GM21515 (cell line): ENCODE data around the gene MCAM.

Experiments used
- ATAC-seq: cut with Tn5 transposase; IDR thresholded peaks from one replicate; pipeline ENCODE4 v1.9.1; 2021; ENCODE audit not compliant: unreplicated experiment

MCAM gene, protein sequence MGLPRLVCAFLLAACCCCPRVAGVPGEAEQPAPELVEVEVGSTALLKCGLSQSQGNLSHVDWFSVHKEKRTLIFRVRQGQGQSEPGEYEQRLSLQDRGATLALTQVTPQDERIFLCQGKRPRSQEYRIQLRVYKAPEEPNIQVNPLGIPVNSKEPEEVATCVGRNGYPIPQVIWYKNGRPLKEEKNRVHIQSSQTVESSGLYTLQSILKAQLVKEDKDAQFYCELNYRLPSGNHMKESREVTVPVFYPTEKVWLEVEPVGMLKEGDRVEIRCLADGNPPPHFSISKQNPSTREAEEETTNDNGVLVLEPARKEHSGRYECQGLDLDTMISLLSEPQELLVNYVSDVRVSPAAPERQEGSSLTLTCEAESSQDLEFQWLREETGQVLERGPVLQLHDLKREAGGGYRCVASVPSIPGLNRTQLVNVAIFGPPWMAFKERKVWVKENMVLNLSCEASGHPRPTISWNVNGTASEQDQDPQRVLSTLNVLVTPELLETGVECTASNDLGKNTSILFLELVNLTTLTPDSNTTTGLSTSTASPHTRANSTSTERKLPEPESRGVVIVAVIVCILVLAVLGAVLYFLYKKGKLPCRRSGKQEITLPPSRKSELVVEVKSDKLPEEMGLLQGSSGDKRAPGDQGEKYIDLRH

DNA sequence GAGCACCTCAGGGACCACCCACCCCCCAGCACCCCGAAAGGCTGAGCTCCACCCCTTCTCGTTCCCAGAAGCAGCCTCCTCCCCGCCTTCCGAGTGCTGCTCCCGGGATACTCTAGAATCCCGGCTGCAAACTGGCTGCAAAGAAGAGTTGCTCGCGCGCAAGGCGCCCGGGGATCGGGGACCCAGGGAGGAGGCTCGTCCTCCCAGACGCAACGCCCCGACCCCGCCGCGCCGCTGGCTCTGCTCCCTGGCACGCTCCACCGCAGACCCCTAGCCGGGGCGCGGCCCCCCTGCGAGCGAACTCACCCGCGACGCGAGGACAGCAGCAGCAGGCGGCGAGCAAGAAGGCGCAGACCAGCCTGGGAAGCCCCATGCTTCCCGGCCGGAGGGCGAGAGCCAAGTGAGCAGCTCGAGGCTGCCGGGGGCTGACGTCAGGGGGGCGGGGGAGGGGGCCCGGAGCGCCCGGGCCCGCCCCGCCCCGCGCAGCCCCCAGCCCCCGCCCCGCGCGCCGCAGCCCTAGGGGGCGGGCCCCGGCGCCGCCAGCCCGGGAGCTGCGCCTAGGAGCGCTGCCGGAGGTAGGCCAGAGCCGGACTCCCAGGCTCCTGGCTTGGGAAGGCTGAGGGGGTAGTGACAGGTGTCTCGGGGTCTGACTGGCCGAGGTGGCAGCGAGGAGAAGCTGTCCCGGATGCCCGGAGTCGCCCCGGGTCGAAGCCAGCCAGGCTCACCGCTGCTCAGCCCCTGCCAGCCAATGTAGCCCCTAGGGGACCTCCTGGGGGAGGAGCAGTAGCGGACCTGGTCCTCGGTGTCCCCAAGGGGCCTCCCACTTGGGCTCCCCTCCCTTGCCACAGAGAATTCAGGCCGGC lies at the start of gene MCAM:
MCAM (minus strand) TSS at position 402 of the 863 bp plus-strand sequence; CDS start at position 373, 29 bp downstream.
- ATAC-seq = no peak

DNA sequence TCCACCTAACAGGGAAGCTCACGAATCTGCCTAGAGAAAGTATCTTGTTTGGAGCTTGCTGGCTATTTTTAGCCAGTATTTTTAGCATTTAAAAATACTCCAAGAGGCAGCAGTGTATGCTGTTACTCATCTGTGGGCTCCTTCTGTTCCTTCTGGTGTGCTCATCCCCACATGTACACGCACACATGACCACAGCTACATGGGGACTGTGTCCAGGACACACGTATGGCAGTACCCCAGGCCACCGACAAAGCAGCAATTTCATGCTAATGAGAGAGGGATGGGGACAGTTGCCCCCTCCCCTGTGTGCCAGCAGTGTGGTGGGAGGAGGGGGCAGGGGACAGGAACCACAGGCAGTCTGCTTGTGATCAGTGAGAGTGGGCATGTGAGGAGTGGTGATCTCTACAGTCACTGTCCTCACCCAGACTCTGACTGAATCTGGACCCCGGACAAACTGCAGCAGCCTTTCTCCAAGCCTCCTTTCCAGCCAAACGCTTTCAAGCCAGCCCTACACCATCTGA lies 48.2 kb upstream of the MCAM start:
- no peak for ATAC-seq

DNA sequence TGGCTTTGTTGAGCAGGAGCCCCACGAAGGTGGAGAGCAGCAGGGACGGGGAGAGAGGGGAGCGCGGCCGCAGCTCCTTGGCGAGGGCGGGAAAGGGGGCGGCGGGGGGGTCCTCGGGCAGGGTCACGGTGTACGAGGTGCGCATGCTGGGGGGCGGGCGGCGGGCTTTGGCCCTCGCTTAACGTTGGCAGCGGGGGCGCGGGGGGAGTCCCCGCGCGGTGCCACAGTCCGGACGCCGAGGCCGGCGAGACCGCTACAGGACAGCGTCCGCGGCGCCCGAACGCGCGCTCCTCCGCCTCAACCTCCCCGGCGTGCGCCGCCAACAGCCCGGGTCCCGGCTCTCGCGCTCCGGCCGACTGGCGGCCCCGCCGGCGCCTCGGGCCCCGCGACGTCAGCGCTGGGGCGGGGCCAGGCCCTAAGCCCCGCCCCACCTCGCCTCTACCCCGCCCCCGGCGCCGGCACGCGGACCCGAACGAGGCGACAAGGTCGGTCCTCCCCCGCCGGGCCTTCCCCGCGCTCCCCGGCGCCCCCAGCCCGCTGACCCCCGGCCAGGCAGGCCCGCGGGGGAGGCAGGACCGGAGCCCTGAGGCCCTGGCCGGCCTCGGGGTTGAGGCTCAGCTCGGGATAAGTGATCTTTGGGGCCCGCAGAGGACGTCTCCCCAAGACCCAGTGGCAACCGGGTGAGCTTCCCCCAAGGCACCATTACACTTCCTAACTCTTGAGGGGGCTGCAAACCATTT lies 47.1 kb upstream of the MCAM start:
- peak; percentile 51 for ATAC-seq

DNA sequence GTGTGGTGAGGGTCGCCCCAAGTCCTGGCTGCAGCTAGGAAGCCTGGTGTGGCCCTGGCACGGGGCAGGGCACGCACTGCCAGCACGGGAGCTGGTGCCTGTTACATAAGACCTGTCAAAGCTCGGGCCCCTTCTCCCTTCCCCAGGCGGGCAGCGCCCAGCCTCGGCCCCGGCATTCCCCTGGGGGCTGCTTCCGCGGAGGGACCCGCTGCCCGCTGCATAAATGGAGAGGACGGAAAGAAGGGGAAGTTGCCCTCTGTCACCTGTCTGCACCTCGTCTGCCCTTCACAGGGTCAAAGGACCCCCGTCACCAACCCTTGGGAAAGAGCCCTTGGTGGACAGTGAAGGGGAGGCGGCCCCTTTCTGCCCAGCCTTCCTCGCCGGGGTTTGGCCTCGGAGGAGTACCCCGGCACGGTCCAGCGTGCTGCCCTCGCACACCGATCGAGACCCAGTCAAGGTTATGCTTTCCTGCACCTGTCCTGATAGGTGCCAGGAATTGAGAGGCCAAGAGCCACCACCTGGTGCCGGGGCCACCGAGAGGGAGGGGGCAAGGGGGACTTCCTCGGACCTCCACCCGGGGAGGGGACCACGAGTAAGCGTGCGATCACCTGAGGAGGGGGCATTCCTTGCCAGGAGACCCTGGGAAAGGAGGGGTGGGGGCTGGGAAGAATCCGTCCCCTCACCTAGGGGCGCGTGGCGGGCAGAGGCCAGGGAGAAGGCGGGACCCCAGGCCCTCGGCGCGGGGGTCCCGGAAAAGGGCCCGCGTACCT lies 46.3 kb upstream of the MCAM start:
- ATAC-seq = no peak

DNA sequence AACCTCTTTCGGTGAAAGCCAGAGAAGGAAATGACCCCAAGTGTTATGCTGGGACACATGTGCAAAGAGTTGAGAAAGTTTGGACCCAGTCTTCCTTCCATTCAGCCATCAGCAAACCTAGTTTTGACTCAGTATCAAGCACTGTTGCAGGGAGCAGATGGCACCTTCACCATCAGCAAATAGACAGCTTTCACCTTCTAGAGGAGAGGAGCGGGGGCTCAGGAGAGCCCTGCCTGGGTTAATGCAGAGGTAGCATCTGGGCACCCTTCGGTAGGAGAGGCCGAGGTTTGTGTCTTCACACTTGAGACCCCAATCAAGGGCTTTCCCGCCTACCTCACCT lies 45.8 kb upstream of the MCAM start:
- no peak for ATAC-seq

DNA sequence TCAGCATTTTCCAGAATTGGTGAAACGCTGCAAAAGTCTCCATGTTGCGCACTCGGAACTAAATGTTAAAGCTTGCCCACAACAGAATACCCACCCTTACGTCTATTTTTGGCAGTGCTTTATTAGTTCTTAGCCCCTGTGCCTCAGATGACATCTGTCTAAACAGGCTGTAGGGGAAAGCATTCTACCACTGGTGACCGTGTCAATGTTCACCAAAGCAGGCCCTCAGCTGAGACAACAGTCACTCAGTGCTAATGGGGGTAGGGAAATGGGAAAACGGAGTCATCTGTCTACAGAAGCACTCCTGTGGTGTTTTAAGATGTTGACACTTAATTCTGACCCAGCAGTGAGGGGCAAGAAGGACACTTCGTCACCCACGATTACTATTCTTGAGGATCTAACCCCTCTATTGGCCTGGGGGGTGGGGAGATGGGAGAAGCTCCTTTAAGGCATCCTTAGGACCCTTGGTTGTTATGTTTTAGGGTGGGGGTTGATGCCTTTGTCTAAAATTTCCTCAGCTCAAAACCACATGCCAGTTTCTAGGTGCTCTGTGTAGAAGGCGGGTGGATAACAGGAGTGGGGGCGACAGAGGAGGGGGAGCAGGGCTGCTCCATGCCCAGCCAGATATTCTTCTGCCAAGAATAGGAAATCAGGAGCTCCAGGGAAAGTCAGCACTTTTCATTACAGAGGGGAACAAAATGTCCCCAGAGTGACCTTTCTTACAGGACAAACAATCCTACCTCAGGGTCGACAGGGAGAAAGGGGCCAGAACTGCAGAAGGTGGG lies 45.2 kb upstream of the MCAM start:
- no peak for ATAC-seq

DNA sequence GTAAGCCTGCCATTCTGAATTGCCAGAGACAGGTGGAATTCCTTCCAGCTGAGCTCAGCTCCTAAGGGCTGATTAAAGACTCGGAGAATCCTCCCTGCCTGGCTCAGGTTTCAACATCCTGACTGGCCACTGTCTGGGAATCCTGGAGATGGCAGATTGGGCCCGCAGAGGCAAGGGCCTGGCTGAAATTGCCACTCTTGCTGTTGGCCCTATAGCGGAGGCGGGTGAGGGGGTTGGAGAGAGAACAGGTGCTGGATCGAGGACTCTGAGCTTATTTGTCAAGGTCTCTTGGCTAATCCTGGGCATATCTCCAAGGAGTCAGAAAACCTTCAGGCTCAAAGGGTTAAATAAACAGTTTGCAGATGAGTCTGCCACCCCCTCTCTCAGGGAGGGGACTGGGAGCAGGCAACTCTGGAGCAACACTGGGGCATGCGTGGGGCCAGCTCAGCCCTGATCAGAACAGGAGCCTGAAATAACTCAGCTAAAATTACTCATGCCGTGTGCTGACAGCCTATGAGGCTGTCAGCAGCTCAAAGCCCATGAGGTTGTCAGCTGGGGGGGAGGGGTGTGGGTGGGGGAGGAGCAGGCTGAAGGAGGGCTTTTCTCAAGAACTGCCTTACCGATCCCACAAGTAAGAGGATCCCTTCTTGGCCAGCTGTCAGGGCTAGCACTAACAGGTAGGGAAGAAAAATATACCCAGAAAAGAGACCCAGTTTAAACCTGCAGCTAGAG lies 44.3 kb upstream of the MCAM start:
- ATAC-seq = no peak

DNA sequence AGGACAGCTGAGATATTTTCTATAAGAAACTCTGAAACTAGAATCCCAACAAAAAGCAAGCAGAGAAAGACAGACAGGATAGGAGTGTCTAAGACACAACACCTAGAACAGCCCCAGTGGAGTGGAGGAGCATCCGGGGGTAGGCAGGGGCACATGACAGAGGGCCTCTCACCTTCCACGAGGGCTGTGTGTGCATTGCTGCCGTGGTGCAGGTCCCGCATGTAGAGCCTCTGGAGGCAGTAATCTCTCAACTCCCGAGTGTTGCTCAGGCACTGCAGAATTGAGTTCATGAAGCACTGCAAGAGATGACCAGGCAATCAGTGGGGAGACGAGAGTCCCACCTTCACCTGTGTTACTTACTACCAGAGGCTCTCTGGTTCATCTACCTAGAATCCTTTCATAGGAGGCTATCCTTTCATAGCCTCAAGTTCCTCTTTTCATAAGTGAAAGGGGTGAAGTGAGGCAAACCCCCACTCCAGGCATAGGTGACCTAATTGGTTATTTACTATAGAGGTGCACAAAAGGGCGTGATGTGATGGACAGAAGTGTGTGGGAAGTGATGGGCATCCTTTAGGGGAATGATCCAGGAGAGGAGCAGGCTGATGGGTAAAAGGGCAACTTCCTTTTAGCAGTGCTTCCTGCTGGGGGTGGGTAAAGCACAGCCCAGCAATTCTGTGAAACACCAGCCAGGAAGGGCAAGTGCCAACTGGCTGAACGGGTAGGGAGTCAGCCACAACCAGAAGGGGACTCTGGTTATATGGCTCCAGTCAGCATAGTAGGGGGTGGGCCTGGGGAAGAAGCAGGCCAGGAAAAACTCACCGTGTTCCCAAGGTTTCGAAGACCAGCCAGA lies 42.7 kb upstream of the MCAM start:
- ATAC-seq = no peak

DNA sequence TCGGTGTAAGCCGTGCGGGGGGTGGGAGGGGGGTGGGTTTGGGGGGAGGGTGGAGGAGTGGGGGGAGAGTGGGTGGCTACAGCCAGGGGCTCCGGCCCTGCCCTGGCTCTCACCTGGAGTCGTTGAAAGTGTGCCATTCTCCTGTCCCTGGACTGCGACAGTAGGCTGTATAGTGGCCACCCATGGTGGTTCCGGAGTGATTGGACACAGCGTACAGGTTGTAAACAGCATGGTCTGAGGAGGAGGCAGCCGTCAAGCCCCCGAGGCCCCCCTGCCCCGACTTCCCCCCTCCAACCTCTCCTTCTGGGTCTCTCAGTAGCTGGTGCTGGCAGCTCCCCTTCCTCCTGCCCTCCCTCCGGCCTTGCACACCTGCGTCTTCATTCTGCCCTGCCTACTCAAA lies 40.1 kb upstream of the MCAM start:
- ATAC-seq = no peak

DNA sequence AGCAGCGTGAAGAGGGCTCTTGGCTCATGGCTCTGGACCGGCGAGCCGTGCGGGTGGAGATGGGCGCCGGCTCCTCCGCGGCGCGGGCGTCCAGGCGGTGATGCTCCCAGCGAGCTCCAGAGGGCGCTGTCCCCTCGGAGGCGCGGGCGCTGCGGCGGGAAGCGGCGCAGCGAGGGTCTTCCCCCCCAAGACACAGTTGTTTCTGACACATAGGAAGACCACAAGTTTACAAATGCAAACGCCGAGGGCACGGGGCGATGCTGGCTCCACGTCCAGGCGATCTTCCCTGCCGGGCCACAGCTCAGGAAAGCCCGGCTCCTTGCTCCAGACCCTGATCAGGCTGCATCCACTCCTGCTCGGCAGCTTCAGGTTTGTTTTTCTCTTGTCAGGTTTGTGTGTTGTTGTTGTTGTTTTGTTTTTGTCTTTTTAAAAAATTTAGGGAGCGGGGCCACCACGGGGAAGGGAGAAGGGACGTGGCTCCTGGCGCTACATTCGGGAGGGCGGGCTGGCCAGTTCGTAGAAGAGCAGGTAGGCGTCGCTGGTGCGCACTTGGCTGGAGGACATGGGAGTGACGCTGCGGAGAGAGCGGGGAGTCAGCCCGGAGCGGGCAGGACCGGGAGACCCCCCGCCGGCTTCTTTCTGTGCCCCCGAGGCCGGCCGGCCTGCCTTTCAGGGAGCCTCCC lies 39.6 kb upstream of the MCAM start:
- ATAC-seq = peak; percentile 70

DNA sequence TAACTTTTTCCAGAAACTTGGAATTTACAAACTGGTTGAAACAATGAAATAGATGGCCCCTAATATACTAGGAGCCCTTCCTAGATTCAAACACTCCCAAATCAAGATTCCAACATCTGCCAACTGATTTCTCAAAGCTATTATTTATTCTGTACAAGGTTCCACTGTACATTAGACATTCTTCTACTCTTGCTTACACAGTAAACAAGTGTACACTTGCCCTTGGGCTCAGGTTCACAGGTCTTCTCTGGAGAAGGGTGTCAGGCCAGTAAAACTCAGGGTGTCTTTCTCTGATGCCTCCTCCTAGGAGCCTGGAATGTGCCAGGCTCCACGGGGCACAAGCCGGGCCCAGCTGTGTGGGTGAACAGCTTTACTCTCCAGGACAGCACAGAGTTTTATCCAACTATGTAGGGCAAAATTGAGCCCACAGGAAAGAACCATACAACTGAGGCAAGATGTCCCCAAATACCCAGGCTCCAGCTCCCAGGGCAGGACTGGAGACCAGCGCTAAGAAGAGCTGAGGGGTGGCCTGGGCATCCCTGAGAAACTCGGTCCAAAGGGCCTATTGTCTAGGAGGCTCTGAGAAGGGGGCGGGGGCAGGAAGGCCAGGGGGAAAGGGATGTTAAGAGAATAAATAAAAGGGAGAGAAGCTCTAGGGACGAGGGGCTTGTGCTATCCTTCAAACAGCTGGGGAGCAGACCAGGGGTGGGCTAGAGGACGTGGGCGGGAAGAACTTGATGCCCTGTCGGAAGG lies 38.3 kb upstream of the MCAM start:
- ATAC-seq = no peak

DNA sequence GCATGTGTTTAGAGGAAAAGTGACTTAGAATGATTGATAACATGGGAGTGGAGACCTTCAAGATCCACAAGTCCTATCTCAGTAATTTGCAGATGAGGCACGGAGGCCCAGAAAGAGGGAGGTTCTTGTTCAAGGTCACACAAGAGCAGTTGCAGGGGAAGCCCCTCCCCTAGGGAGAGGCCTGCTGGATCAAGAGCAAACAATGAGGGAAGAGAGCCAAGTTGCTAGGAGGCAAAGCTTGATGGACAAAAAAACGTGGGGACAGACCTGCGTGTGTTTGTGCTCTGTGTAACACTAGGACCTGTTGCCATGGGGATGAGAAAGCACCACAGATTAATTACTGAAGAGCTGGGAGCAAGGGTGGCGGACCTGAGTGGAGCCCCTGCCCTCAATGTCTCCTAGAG lies 35.9 kb upstream of the MCAM start:
- ATAC-seq = no peak

DNA sequence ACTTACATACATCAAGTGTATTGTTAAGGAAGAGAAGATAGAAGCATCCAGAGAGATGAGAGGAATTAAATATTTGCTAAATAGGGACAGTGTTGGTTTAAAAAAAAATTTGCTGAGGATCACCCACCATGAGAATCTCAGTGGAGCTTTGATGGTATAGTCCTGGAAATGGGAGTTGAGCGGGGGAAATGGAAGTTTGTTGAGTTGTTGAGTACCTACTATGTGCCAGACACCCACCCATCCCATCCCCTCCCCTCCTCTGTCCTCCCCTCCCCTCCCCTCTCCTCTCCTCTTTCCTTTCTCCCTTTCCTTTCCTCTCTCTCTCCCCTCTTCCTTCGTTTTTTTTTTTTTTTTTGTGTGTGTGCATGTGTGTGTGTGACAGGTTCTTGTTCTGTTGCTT lies 34.3 kb upstream of the MCAM start:
- ATAC-seq = no peak

DNA sequence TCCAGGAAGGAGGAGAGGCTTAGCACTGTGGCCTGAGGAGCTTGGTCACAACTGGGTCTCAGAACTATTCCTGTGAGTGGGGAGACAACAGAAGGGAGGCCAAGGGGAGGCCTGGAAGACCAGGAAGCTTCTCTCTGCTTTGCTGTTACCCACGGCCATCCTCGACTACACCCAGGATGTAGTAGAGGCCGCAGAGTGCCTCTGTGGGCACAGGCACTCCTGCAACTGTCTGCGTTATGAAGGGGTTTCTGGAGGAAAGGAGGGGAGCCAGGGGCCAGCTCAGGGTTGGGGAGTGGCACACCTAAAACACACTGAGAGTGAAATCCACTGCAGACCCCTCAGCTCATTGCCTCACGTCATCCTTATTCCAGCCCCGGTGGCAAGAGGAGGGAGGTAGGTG lies 33.4 kb upstream of the MCAM start:
- ATAC-seq = no peak

DNA sequence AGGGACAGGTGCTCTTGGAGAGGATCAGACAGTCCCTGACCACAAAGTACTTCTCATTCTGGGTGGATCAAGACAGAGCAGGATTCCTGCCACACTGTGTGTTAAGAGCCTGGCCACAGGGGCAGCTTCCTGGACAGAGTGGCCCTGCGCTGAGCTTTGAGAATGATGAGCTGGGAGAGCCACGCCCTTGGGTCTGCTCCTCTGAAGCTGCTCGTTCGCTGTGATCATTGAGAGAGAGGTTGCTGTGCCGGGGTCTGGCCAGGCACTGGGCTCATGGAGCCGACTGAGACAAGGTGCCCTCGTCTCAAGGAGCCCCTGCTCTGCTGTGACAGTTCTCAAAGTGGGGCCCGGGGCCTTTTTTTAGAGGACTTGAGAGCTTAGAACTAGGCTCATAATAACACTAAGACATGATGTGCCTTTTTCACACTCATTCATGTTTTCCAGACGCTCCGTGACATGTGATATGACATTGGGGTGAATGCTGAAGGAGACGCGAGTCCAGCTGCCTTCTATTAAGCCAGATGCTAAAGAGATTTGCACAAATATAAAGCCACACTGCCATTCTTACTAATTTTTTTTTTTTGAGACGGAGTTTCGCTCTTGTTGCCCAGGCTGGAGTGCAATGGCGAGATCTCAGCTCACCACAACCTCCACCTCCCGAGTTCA lies 31.1 kb upstream of the MCAM start:
- ATAC-seq = no peak

DNA sequence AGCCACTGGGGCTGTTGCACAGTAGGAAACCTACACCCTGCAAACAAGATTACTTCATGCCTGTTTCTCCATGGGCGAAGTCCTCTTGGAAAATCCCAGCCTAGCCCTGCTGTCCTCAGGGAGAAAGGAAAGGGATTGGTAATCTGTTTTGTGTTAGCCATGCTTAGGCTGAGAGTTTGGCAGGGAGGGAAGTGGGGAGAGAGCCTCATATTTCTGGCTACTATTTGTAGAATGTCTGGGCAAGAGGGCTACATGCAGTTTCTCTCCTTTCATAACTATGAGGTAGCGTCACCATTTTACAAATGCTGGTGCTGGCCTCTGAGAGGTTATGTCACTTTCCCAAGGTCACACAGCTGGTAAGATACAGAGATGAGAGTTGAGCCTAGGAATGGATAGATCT lies 30.3 kb upstream of the MCAM start:
- no peak for ATAC-seq
